Astrocyte of the cerebellum (primary cell): ENCODE data around the gene PHF21B.

Experiments
- DNase-seq: peaks from one replicate; pipeline ENCODE4 v3.0.0-alpha.2; 2011; ENCODE audit warnings: low read depth
- H3K4me3 ChIP-seq: 2 replicates; pipeline ENCODE4 v1.5.1; 2011; ENCODE audit warnings: mild to moderate bottlenecking, low read depth, low read length, moderate library complexity
- CTCF ChIP-seq: IDR thresholded peaks from 2 replicates; pipeline ENCODE4 v1.5.1; 2012; ENCODE audit warnings: low read length, low read depth, moderate library complexity, mild to moderate bottlenecking; ENCODE audit errors: missing control alignments
- in situ Hi-C: cut with HindIII; loops from 2 replicates; pipeline ENCODE4 v1.10.0; 2017; ENCODE audit warnings: low sequenced_read_pairs

PHF21B gene

GRCh38 chr22:44846726-44847275 lies 163.0 kb downstream of the PHF21B start:
- TF ChIP-seq CTCF, result no peak
- no peak for DNase-seq
- no peak overlapping the region for H3K4me3 ChIP-seq
- in situ Hi-C loops, result no loop called here

DNA sequence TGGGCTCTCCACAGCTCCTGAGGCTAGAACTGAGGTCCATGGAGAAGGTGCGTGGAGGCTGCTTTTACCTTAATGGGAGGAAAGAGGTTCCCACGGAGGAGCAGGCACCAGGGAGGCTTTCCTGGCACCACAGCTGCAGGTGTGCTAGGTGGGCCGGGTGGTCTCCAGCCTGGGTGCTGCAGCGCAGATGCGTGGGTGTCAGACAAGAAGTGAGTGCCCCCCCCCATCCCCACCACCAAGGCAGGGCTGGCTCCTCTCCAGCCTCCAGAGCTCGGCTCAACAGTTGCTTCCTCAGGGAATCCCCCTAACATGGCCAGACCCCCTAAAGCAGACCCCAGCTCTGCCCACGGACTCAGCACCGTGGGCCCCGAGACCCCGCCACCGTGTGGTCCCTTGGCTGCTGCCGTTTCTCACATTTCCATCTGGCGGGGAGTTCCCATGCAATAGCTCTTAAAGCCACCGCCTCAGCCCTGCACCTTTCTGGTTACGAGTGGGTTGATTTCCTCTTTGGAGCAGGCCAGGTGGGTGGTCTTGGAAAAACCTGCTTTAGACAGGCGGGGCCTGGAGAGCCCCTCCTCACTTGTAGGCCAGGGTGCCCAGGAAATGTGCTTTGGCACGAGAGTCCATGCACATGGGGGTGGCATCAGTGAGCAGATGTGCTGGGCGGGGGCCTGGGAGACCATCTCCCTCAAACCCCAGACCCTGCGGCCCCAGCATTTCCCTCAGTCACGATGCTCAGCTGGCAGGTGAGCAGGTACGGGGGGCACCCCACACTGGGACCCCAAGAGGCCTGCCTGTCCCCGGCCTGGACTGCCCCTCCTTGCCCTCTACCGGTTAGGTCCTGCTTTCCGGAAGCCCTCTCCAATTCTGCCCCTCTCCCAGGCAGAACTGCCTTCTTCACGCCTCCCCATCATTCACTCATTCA lies 163.7 kb downstream of the PHF21B start:
- no peak for TF ChIP-seq CTCF
- in situ Hi-C loops, result no loop called here

DNA sequence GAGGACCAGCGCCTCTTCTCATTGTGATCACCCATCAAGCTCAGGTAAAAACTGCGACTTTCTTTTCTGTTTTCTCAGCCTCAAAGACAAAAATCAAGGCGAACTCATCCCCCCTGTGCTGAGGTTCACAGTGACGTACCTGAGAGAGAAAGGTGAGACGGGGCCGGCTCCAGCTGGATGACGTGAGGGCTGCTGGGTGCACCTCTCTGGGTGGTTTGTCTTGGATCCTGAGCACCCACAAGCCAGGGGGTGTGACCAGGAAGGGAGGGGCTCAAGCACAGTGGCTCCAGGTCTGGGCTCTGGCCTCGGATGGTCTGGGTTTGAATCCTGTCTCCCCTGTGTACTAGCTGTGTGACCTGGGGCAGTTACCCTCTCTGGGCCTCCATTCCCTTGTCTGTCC lies 164.6 kb downstream of the PHF21B start:
- in situ Hi-C loops, result no loop called here
- H3K4me3 ChIP-seq, result no peak overlapping the region
- no peak for DNase-seq
- TF ChIP-seq CTCF, result no peak

More for the DNA sequence above, 163.7 kb downstream of the PHF21B start:
- no peak overlapping the region for H3K4me3 ChIP-seq
- no peak for DNase-seq

DNA sequence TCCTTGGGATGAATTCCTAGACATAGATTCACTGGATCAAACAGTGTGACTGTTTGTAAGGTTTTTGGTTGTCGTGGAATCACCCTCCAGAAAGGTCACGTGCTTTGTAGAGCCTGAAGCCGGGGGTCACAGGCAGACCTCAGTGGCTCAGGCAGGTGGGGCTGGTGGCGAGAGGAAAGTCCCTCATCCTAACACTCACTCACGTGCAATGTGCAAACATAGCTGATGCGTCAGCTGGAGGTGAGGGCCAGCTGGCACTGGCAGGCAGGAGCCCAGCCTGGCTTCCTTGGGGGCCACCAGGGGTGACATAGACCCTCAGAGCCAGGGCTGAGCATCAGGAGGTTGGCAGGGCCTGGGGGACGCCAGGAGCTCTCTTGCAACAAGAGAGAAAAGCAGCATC lies 167.4 kb downstream of the PHF21B start:
- TF ChIP-seq CTCF, result no peak
- in situ Hi-C loops, result no loop called here

DNA sequence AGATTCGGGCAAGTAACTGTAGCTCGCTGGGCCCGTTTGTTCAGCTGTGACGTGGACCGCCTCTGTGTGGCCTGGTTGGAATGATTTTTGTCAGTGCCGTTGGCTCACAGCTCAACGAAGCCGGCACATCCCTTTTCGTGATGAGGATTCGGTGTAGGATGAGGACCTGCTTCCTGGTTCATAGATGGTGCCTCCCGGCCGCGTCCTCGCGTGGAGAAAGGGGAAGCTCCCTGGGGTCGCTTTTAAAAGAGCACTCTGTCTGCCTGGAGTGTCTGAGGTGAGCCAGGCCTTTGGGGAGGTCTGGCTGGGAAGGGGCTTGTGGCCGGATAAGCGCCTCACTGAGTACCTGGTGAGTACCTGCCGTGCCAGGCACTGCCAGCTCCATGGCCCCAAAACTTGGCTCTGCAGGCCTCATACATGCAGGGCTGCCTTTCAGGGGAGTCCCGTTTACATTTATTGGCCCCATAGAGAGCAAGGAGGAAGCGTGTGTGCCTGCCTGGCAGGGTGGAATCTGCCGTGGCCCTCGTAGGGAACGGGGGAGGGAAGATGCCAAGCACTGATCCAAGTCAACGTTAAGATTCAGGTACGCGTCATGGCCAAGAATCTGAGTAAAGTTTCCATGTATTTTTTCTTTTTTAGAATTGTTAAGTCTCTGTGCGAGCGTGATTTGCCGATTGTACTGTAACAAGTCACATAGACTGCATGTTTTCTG lies 169.0 kb downstream of the PHF21B start:
- DNase-seq, result no peak
- no peak for TF ChIP-seq CTCF
- no peak overlapping the region for H3K4me3 ChIP-seq
- in situ Hi-C loops, result no loop called here

More for the DNA sequence above, 167.4 kb downstream of the PHF21B start:
- no peak for DNase-seq
- no peak overlapping the region for H3K4me3 ChIP-seq

DNA sequence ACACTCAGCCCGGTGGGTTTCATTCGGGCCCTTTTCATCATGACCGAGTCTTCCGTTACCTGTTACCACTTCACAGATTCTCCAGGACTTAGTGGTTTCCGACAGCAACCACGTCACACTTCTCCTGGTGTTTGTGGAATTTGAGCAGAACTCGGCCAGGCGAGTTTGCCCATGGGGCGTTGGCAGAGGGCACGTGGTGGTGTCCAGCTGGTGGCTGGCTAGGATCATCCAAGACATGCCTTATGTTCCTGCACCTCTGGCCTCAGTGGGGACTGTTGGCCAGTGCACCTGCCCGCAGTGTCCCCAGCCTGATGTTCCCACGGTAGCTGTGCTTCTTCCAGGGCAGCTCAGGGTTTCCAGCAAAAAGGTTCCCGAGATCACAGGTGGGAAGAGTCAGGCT lies 170.1 kb downstream of the PHF21B start:
- no peak for TF ChIP-seq CTCF
- in situ Hi-C loops, result no loop called here
- no peak for DNase-seq
- H3K4me3 ChIP-seq, result no peak overlapping the region
